Posterior cingulate gyrus (tissue), 11 donors: ENCODE results near the gene MLNR.

Source experiments
- DNase-seq, 10 donors: peaks; one replicate each; pipeline versions ENCODE4 v3.0.0 to v3.0.0-alpha.2; 2020 to 2021; ENCODE audit warnings: mixed read lengths in 3 of 10
- intact Hi-C: fragments of 100-400 bp; cut with DNase I; formaldehyde crosslinking; loops from one replicate; pipeline ENCODE4 v1.15.1; 2023

The MLNR gene

GRCh38 chr13:49271264-49271663 lies 51.1 kb downstream of the MLNR start:
- DNase-seq: no peak
- intact Hi-C loops: no loop called here
